Measurements from ENCODE around the gene PPT2.
A peak's percentile ranks its signal among the peaks of the same experiment; 100 is the strongest.

The PPT2 gene, protein sequence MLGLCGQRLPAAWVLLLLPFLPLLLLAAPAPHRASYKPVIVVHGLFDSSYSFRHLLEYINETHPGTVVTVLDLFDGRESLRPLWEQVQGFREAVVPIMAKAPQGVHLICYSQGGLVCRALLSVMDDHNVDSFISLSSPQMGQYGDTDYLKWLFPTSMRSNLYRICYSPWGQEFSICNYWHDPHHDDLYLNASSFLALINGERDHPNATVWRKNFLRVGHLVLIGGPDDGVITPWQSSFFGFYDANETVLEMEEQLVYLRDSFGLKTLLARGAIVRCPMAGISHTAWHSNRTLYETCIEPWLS

DNA sequence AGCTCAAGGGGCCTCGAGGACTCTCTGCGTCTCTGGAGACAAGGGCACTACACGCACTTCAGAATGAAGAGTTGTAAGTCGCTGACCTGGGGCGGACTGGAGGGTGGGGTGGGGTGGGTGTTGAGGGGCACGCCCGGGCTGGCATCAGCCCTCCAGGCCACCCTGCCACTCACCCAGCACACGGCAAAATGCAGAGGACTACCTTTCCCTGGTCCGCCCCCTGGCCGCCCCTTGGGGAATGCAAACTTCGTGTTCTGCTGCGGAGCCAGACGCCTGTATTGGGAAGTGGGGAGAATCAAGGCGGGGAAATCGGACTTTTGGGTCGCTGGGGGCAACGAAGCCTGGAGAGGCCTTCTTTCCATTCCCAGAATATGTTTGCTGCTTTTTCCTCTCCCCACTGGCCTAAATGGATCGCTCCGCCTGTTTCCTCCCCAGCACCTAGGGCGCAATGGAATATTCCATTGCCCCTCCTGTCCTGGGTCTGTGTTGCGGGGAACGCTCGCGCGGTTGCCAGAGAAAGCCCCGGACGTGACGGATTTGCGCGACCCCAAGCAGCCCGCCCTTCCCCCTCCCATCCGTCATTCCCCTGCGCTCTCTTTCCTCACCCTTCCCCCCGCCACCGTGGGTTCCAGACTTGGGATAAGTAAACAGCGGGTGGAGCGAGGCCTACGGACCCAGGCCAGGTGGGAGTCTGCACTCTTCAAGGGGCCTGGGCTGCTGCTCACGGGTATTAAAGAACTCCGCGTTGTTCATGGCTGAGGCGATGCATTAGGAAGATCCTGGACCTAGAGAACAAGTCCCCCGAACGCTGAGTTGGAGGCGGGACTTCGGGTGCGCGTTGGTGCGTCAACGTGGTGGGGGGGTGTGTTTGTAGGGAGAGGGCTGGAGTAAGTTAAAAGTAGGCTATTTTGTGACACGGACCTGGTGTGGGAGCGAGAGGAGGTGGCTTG is at the start of gene PPT2:
Gene PPT2, plus strand, starts transcription at position 578 of the 950 bp plus-strand sequence. CDS start 454 bp downstream, outside the sequence.
- DNase-seq (ENCODE audit: low spot score): peak; percentile 95

- DNase-seq (ENCODE audit: low spot score): no peak
Measured at GRCh38 chr6:32105433-32105832, 48.5 kb upstream of the PPT2 start.

- DNase-seq (ENCODE audit: low spot score): no peak
Measured at GRCh38 chr6:32107406-32107805, 46.5 kb upstream of the PPT2 start.

DNA sequence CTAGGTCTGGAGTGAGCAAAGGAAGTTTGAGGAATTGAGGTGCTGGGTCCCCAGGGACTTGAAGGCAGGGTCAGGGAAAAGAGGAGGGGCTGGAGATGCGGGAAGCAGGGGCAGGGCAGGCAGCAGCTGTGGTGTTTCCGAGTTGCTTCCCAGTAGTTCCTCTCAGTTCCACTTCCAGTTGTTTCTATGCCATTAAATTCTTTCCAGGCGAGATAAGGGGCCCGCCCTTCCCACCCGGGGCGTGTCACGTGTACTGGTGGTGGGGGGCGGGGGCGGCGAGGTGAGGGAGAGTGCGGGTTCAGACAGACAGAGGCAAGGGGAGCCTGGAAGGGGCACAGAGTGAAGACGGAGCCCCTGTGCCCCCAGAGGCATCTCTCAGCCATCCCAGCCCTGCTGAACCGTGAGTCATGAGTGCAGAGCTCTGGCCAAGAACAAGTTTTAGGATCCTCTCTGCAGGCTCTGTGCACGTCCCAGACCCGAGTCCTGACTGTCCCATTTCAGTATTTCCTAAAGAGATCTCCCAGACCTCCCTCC is 45.8 kb upstream of the PPT2 start:
- DNase-seq (ENCODE audit: low spot score): peak; percentile 90

GRCh38 chr6:32108727-32109113 is 45.2 kb upstream of the PPT2 start:
- DNase-seq (ENCODE audit: low spot score): no peak

DNA sequence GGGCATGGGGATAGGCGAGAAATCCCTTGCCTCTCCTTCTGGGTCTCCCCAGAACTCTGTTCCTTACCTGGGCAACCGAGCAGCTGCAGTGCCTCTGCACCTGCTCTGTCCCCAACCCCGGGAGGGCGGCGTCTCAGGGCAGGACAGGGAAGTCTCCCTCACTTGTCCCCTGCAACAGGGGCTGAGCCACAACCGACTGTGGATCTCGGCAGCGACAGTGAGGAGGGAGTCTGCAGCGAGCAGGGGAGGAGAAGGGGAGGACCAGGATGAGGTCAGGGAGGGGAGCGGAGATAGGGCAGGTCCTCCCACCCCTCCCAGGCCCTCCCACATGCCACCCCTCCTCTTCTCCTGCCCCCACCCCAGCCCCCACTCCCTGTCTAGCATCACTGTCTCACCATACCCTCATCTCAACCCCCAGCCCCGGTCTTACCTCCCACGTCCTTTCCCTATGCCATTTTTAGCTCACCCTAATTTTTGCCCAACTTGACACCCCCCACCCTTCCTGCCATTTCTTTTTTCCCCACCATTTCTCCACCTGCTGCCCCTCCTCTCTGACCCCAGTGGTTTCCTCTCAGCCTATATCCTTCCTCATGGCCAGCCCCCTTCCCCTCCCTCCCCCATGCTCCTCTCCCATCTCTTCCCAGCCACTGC is 44.7 kb upstream of the PPT2 start, which contains the start of gene TNXB:
Gene TNXB, minus strand, starts transcription at position 225 of the 651 bp plus-strand sequence. CDS start 11,140 bp downstream, outside the sequence.
- DNase-seq (ENCODE audit: low spot score): no peak

- DNase-seq (ENCODE audit: low spot score): no peak
Measured at GRCh38 chr6:32109765-32110160, 44.2 kb upstream of the PPT2 start.

GRCh38 chr6:32110632-32111031 is 43.3 kb upstream of the PPT2 start:
- no peak for DNase-seq (ENCODE audit: low spot score)

- no peak for DNase-seq (ENCODE audit: low spot score)
Measured at GRCh38 chr6:32111424-32112066, 42.4 kb upstream of the PPT2 start.

DNA sequence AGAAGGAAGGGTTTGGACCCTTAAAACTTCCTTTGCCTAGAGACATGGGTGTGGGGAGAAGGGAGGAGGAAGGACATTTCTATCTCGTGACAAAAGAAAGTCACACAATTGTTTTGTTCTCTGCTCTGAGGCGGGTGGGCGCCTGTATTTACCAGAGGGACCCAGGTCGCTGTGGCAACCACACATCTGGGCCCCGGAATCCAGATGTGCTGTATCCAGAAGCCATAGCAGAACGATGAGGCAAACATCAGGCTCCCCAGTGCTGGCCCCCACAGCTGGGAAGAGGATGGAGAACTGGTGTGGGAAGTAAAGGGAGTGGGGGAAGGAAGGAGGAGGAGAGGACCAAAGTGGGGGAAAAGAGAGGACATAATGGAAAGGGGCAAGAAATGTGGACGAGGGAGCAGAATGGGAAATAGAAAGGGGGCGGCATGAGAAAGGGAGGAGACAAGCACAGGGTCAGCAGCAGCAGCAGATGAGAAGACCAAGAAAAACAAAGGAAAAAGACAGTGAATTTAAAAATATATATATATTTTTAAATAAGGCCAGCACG is 41.4 kb upstream of the PPT2 start:
- DNase-seq (ENCODE audit: low spot score): peak; percentile 90

DNA sequence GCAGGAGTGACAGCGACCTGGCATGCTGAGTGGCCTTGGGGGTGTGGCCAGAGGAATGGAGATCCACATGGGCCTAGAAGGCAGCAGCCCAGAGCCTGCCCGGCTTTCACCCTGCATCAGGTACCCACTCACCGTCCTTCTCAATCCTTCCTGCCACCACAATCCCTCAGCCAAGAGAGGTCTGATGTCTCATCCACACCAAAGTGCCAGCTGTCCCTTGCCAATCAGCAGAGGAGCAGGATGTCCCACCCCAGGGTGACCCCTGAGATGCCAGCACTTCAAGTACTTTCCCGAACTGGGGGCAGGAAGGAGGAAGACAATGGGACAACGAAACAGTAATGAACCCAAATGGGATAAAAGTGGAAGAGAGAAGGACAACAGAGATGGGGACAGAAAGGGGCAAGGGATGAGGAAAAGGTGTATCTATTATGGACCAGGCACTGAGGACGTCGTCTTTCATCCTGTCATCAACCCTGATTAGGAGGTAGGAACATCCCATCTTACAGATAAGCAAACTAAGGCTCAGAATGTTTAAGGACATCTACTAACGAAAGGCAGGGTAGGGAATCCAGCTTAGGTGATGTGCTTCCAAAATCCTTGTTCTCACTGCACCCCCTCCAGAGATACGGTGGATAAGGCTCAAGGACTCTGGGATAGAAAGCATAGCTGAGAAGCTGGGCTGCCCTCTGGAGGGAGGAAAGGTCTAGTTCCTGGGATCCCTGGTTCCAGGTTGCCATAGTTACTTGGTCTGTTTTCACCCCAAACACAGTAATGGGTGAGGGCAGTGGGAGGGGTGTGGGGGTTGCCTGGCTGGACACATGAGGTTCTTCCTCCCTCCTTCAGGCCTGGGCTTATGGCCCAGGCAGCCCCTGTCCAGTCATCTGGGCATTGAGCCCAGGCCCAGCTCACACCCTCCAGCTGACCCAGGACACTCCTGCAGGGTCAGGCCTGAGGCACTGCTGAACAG is 40.3 kb upstream of the PPT2 start:
- DNase-seq (ENCODE audit: low spot score): peak; percentile 84

GRCh38 chr6:32114796-32115195 is 39.1 kb upstream of the PPT2 start:
- no peak for DNase-seq (ENCODE audit: low spot score)

- no peak for DNase-seq (ENCODE audit: low spot score)
Measured at GRCh38 chr6:32115623-32116022, 38.3 kb upstream of the PPT2 start.

GRCh38 chr6:32116674-32117073 is 37.3 kb upstream of the PPT2 start:
- no peak for DNase-seq (ENCODE audit: low spot score)

DNA sequence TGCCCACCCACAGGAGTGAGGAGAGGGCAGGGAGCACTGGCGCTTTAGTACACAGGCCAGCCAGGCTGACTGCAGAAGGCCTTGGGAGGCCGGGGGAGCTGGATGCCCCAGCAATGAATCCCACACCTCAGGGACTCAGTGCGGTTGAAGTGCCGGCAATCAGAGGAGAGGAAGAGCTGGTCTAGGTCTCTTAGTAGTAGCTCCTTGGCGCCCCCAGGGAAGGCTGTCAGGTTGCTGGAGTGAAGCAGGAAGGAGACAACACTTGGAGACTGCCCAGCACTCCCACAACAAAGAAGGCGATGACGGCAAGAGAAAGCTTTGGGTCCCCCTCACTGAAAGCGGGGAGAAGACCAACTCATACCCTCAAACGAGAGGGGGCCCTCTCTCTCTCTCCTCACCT is 36.5 kb upstream of the PPT2 start:
- no peak for DNase-seq (ENCODE audit: low spot score)

GRCh38 chr6:32118782-32119628 is 34.9 kb upstream of the PPT2 start:
- DNase-seq (ENCODE audit: low spot score): peak; percentile 88

DNA sequence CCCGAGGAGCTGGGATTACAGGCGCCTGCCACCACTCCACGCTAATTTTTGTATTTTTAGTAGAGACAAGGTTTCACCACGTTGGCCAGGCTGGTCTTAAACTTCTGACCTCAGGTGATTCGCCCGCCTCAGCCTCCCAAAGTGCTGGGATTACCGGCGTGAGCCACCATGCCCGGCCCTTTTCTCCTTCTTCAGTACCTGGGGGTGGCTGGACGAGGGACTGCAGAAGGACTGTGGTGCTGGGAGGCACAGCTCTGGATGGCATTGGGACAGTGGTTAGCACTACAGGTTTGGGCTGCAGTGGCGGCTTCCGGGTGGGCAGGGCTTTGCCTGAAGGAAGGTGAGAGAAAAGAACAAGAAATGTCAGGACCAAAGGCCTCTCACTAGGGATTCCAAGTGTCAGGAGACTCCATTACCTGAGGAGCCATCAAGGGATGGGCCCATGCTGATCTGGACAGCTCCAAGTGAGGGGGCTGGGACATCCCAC is 33.3 kb upstream of the PPT2 start:
- no peak for DNase-seq (ENCODE audit: low spot score)

- no peak for DNase-seq (ENCODE audit: low spot score)
Measured at GRCh38 chr6:32123681-32124080, 30.3 kb upstream of the PPT2 start.

DNA sequence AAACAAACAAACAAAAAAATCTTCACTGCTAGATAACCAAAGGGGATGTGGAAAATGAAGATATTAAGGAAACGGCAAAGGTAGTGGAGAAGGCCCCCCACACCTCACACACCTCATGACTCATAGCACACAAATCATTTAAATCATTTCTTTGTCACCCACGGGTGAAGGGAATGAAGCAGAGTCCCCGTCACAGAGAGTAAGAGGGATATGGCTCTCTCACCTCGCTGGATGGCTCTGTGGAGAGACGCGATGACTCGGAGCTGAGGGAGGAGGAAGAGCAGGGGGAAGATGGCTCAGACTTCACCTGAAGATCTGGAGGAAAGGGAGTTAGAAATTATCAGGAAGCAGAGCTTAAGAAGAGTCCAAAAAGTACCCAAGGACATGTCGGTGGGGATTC is 27.1 kb upstream of the PPT2 start:
- no peak for DNase-seq (ENCODE audit: low spot score)

All from left forelimb (tissue), 1 donor.